SKM-1 treated with dmso at 0.1 percent for 144 hours (cell line): ENCODE data around the gene PALD1.
A peak's percentile ranks its signal among the peaks of the same experiment; 100 is the strongest.

ENCODE experiments used
- DNase-seq: peaks from one replicate; lab custom pipeline; 2025; ENCODE audit not compliant: unreplicated experiment; lab: John Stamatoyannopoulos, UW

PALD1 gene

DNA sequence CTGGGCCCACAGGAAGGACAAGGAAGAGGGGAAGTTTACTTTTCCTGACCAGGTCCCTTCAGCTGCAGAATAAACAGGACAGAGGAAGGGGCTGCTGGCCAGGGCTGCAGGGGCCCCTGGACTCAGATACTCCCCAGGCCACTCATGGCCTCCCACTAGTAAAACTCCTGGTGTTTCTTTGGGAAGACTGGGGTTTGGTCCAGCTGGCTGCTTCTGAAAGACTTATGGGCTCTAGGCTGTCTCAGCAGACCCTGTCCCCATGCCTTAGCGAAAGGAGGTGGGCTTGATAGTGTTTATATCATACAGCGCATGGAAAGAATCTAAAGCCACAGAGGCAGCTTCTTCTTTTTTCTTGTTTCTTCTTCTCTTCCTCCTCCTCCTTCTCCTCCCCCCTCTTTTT is 56.4 kb downstream of the PALD1 start:
- peak; percentile 3 for DNase-seq

DNA sequence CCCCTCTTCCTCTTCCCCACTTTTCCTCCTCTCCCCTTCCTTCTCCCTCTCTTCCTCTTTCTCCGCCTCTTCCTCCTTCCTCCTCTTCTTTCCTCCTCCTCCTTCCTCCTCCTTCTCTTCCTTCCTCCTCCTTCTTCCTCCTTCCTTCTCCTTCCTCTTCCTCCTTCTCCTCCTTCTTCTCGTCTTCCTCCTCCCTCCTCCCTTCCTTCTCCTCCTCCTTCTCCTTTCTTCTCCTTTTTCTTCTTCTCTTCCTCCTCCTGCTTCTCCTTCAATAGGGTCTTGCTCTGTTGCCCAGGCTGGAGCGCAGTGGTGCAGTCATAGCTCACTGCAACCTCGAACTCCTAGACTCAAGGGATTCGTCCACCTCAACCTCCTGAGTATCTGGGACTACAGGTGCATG is 56.9 kb downstream of the PALD1 start:
- DNase-seq = no peak

- DNase-seq = no peak
These were observed 57.8 kb downstream of the PALD1 start for GRCh38 chr10:70536196-70536861.

DNA sequence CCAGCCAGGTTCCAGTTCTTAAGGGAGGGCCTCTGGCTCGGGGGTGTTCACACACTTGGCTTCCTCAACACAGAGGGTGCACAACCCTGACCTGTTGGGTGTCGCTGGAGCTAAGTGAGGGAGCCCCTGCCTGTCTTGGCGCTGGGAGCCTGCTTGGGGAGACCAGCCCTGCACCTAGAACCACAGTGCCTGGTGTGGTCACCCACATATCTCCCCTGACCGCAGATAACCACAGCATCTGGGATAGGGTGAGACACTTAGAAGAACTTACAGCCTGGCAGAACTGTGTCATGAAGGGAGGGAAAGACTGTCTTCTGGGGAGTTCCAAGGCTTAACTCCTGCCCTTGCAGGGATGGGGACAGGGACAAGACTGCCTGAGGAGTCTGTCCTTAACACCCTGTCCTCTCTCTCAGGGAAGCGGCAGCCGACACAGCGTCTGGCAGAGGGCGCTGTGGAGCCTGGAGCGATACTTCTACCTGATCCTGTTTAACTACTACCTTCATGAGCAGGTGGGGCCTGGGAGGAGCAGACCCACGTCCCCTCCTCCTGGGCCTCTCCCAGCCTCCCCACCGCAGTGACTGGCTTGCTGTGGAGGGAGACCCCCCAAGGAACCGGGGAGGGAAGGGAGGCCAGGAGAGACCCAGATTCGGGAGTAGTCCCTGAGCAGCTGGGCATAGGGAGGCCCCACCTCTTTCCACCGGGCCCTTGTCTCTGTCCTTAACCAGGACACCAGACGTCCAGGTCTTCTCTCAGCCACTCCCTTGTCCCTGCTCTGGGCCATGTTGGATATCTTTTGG is 59.0 kb downstream of the PALD1 start:
- DNase-seq = no peak

DNA sequence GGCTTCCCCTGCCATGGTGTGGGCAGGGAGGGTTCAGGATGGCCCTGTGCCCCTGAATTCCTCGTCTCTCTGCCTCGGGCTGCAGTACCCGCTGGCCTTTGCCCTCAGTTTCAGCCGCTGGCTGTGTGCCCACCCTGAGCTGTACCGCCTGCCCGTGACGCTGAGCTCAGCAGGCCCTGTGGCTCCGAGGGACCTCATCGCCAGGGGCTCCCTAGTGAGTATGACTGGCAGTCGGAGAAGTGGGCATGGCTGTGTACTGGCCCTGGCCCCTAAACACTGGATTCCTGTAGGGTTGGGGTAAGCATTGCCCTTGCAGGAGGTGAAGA is 59.6 kb downstream of the PALD1 start:
- no peak for DNase-seq

DNA sequence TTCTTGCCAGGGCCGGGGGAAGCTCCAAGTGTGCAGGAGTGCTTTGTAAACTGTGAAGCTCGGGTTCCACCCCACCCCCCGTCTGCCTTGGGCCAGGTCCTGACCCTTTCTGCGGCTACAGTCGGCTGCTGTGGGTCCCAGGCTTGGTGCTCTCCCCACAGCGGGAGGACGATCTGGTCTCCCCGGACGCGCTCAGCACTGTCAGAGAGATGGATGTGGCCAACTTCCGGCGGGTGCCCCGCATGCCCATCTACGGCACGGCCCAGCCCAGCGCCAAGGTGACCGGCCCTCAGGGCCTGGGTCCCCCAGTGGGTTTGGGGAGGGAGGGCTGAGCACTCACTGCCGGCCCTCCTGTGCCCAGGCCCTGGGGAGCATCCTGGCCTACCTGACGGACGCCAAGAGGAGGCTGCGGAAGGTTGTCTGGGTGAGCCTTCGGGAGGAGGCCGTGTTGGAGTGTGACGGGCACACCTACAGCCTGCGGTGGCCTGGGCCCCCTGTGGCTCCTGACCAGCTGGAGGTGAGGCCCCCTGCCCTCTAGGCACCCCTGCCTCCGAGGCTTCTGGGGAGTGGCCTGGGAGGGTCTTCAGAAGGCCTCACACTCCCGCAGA is 60.3 kb downstream of the PALD1 start:
- no peak for DNase-seq

DNA sequence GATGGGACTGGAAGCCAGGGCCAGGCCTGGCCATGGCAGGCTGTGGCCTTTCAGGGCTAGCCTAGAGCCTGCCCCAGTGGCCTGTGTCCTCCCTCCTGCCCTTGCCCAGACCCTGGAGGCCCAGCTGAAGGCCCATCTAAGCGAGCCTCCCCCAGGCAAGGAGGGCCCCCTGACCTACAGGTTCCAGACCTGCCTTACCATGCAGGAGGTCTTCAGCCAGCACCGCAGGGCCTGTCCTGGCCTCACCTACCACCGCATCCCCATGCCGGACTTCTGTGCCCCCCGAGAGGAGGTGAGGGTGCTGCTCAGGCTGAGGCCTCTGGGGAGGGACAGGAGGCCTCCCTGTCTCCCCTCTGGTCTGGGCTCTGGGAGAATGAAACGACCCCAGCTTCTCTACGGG is 60.9 kb downstream of the PALD1 start:
- DNase-seq = no peak

GRCh38 chr10:70540089-70540788 is 61.7 kb downstream of the PALD1 start:
- no peak for DNase-seq

DNA sequence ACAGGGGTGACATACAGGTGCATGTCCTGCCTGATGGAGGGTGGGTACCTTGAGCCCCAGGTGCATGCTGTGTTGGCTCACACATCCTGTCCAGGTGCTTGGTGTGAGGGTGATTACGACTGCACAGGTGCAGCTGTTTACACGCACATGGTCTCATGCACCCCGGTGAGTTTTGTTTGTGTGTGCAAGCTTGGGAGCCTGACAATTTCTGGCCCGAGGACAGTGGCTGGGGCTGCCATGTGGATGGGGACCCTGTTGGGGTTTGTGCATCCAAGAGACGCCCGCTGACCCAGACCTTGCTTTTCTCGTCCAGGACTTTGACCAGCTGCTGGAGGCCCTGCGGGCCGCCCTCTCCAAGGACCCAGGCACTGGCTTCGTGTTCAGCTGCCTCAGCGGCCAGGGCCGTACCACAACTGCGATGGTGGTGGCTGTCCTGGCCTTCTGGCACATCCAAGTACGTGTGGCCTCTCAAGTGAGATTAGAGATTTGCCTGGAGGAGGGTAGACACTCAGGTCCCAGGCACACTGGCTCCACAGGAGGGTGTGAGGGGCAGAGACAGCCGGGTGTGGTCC is 62.3 kb downstream of the PALD1 start:
- DNase-seq = no peak

- DNase-seq = peak; percentile 27
These were observed 63.4 kb downstream of the PALD1 start for GRCh38 chr10:70541736-70542564.

GRCh38 chr10:70542565-70542938 is 64.0 kb downstream of the PALD1 start:
- DNase-seq = no peak

- DNase-seq = no peak
These were observed 65.3 kb downstream of the PALD1 start for GRCh38 chr10:70543911-70544310.

DNA sequence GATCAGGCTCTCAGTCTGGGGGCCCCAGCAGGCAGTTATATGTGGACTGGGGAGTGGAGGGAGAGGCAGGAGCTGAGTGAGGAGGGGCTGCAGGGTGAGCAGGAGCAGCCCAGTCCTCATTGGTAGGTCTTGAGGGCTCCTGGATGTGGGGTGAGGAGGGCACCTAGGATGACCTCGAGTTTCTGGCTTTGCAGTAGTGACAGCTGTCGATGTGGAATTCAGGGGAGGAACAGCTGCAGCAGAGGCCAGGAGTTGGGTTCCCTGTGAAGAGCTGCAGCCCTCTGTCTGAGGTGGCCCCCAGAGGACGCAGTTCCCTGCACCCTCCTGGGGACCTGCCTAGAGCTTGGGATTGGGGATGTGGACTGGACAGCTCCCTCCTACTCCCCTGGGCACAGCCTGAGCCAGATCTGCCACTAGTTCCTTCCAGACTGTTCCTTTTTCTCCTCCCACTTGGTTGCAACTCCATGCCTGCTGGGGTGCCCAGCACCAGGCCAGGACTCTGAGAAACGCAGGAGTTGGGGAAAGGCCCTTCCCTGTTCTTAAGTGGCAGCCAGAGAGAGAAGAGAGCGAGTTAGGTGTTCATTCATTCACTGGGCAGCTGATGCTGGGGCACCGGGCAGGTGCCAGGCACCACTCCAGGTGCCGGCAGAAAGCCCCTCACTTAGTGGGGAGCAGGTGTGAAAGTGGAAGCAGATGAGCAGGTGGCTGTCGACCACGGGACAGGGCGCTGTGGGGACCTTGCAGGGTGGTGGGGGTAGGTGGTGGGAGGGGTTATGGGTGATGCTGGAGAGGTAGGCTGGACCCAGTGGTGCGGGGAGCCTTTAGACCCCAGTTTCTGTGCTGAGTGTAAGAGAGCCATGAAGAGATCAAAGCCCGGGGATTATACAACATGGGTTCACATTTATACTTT is 66.1 kb downstream of the PALD1 start:
- DNase-seq = no peak

DNA sequence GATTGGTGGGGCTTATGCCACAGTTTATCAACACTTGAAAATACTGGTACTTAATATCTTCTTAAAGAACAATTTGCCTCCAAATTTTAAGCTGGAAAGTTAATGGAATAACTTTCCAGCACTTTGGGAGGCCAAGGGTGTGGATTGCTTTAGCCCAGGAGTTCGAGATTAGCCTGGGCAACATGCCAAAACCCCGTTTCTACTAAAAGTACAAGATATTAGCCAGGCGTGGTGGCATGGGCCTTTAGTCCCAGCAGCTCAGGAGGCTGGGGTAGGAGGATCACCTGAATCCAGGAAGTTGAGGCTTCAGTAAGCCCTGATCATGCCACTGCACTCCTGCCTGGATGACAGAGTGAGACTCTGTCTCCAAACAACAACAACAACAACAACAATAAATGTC is 68.0 kb downstream of the PALD1 start:
- no peak for DNase-seq

DNA sequence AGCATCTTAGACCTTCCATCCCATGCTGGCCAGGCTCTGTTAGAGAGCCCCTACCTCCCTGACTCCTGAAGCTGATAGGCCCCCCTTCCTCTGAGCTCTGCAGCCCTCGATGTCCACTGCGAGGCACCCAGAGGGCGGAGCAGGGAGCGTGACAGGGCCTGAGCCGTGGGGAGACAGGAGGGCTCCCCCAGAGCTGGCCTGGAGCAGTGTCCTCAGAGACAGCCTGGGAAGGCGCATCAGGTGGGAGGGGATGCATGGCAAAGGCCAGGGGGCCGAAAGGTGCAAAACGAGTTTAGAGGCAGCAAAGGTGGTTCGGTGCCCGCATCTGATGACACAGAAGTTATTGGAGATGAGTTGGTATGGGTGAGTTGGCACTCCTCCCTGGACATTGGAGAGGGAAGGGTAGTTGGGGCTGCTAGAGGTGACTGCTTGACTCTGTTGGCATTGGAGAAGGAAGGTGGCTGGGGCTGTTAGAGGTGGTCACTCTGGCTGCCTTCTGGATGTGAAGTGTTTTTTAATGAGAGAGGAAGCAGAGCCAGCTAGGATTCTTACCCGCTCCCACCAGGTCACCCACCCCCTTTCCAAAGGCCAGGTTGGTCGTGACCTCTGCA is 70.9 kb downstream of the PALD1 start:
- DNase-seq = no peak

DNA sequence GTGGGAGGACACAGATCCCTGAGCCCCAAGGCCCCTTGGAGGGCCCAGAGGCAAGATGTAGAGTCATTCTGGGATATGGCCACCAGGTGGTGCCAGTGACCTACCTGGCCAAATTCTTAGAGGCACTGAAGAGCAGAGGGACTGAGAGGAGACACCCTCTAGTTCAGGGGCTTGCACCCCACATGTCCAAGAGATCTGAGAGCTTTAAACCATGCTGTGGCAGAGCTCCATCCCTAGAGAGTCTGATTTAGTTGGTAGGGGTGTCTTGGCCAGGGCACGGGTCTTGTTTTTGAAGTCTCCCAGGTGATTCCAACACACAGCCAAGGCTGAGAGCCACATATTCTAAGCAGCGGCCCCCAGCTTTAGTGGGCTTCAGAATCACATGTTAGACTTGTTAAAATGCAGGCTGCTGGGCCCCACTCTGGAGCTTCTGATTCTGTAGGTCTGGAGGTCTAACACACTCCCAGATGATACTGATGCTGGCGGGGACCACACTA is 71.4 kb downstream of the PALD1 start:
- peak; percentile 48 for DNase-seq

DNA sequence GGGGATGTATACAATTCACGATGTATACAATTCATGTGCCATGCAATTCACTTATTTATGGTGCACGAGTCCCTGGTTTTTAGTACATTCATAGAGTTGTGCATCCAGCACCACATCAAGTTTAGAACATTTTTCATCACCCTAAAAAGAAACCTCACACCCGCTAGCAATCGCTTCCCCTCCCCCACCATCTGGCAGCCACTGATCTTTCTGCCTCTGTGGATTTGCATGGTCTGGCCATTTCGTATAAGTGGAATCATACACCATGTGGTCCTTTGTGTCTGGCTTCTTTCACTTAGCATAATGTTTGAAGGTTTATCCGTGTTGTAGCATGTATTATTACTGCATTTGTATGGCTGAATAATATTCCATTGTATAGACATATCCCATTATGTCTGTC is 71.9 kb downstream of the PALD1 start:
- DNase-seq = no peak

DNA sequence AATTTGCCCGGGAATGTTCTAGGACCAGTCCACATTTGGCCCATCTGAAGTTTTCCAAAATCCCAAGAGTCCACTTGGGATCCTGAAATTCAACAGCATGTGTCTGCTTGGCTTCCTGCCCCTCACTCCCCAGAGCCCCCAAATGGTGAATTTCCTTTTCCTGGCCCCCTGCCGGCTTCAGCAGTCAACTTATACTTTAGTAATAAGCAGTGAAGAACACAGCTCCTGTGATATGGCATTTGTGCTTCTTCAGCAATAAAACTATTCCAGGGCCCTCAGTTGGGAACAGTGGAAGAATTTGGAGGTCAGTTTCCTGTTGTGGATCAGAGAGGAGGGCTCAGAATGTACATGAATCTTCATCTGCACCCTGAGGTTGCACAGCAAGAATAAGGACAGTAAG is 72.9 kb downstream of the PALD1 start:
- no peak for DNase-seq

- DNase-seq = no peak
These were observed 73.4 kb downstream of the PALD1 start for GRCh38 chr10:70551971-70552422.
